Suprapubic skin (tissue), 4 donors: ENCODE measurements around the gene ZBTB7B. TPM values are rescaled to one million over a fixed set of nuclear protein-coding genes. Genes with fewer than 3 reads are reported as not detected.

Source experiments
- DNase-seq, 2 donors: peaks; one replicate each; pipeline ENCODE4 v3.0.0-alpha.2; 2019; ENCODE audit warnings: low spot score in 2 of 2
- H3K27ac ChIP-seq: fragments of 200-600 bp; sonication (generic); one replicate; pipeline ENCODE4 v1.5.1; 2019
- H3K27me3 ChIP-seq: fragments of 200-600 bp; sonication (generic); one replicate; pipeline ENCODE4 v1.5.1; 2019
- H3K36me3 ChIP-seq: fragments of 200-600 bp; sonication (generic); one replicate; pipeline ENCODE4 v1.5.1; 2019
- H3K4me1 ChIP-seq: fragments of 200-600 bp; sonication (generic); one replicate; pipeline ENCODE4 v1.5.1; 2019
- H3K4me3 ChIP-seq: fragments of 200-600 bp; sonication (generic); one replicate; pipeline ENCODE4 v1.5.1; 2019; ENCODE audit warnings: mild to moderate bottlenecking
- H3K9me3 ChIP-seq: fragments of 200-600 bp; sonication (generic); one replicate; pipeline ENCODE4 v1.5.1; 2019
- CTCF ChIP-seq, 2 donors: fragments of 200-600 bp in 1 of 2; fragments of 450-650 bp in 1 of 2; sonication (generic) in 1 of 2; IDR thresholded peaks; one replicate each; pipeline ENCODE4 v1.5.1; 2016 to 2019; ENCODE audit warnings: antibody characterized with exemption in 2 of 2, mild to moderate bottlenecking in 1 of 2, moderate library complexity in 1 of 2
- EP300 ChIP-seq: sonication (generic); formaldehyde crosslinking; IDR thresholded peaks from one replicate; pipeline ENCODE4 v1.6.1; 2017; ENCODE audit warnings: antibody characterized with exemption
- POLR2A ChIP-seq, 2 donors: fragments of 450-650 bp; IDR thresholded peaks; one replicate each; pipeline ENCODE4 v1.6.1; 2017; ENCODE audit warnings: antibody characterized with exemption in 2 of 2, mild to moderate bottlenecking in 2 of 2, moderate library complexity in 2 of 2
- POLR2AphosphoS5 ChIP-seq, 3 donors: sonication (generic); formaldehyde crosslinking; IDR thresholded peaks; one replicate each; pipeline ENCODE4 v1.6.1; 2017; ENCODE audit warnings: antibody characterized with exemption in 3 of 3
- WGBS: methylation state at CpG from one replicate; pipeline ENCODE4 v1.1.5; 2018; 5-methylcytosine and 5-hydroxymethylcytosine counted together
- total RNA-seq, 4 donors: library from RNA; depleted of rRNA; stranded (reverse); fragments of >200 nt; gene quantifications; one replicate each; pipeline ENCODE4 v1.1.0, GENCODE V29; 2016

ZBTB7B gene
- total RNA-seq, 4 donors from 2014 or later: 238 to 243 (median 239) TPM

DNA sequence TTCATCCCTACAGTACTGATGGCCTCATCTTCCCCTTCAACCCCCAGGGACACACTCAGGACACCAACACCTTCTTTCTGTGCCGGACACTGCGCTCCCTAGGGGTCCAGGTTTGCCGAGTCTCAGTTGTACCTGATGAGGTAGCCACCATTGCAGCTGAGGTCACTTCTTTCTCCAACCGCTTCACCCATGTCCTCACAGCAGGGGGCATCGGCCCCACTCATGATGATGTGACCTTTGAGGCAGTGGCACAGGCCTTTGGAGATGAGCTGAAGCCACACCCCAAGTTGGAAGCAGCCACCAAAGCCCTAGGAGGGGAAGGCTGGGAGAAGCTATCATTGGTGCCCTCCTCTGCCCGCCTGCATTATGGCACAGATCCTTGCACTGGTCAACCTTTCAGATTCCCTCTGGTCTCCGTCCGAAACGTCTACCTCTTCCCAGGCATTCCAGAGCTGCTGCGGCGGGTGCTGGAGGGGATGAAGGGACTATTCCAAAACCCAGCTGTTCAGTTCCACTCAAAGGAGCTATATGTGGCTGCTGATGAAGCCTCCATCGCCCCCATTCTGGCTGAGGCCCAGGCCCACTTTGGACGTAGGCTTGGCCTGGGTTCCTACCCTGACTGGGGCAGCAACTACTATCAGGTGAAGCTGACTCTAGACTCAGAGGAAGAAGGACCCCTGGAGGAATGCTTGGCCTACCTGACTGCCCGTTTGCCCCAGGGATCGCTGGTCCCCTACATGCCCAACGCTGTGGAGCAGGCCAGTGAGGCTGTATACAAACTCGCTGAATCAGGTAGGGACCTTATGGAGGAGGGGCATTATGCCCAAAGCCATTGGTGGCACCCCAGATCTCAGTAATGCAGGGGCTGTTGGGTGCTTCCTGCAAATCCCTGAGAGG is 14.3 kb upstream of the ZBTB7B start:
- Histone ChIP-seq H3K27ac (no peak overlapping the region), H3K4me1 (peaks cover 22% of the 10 kb centered on the region), H3K36me3 (peaks cover 56% of the 10 kb centered on the region), H3K9me3 (no peaks in the 10 kb centered on the region), H3K4me3 (no peak overlapping the region), H3K27me3 (no peaks in the 10 kb centered on the region)
- 87% methylated on average over 14 of the region's 17 CpGs for WGBS
- DNase-seq: no peak
- TF ChIP-seq POLR2AphosphoS5 (IDR thresholded peaks at IDR 0.05) (no peak), POLR2A (IDR thresholded peaks at IDR 0.05) (no peak), CTCF (IDR thresholded peaks at IDR 0.05) (no peak), EP300 (no peak)

GRCh38 chr1:154989195-154989860 is 13.3 kb upstream of the ZBTB7B start:
- 85% methylated on average over 3 of the region's 3 CpGs for WGBS

GRCh38 chr1:154990276-154990675 is 12.3 kb upstream of the ZBTB7B start:
- peaks cover 56% of the 10 kb centered on the region for H3K36me3 ChIP-seq

More at GRCh38 chr1:154989195-154989860, 13.3 kb upstream of the ZBTB7B start:
- no peak overlapping the region for H3K27ac ChIP-seq
- H3K4me1 ChIP-seq: peaks cover 13% of the 10 kb centered on the region
- no peak for DNase-seq
- no peak for TF ChIP-seq POLR2AphosphoS5 (IDR thresholded peaks at IDR 0.05)
- no peak for TF ChIP-seq CTCF (IDR thresholded peaks at IDR 0.05)
- TF ChIP-seq EP300: no peak
- no peak for TF ChIP-seq POLR2A (IDR thresholded peaks at IDR 0.05)
- peaks cover 56% of the 10 kb centered on the region for H3K36me3 ChIP-seq
- H3K4me3 ChIP-seq: no peak overlapping the region
- H3K9me3 ChIP-seq: no peaks in the 10 kb centered on the region
- no peaks in the 10 kb centered on the region for H3K27me3 ChIP-seq

GRCh38 chr1:154992721-154993571 is 9.7 kb upstream of the ZBTB7B start:
- no peak for TF ChIP-seq POLR2A (IDR thresholded peaks at IDR 0.05)
- TF ChIP-seq POLR2AphosphoS5 (IDR thresholded peaks at IDR 0.05): no peak
- no peak for TF ChIP-seq CTCF (IDR thresholded peaks at IDR 0.05)
- no peak for TF ChIP-seq EP300
- Histone ChIP-seq H3K9me3 (no peaks in the 10 kb centered on the region), H3K36me3 (peaks cover 44% of the 10 kb centered on the region), H3K27ac (no peak overlapping the region), H3K4me3 (no peak overlapping the region), H3K4me1 (peaks cover 9% of the 10 kb centered on the region), H3K27me3 (no peaks in the 10 kb centered on the region)
- DNase-seq: peak in 1 of 2 donors; percentile 18
- 86% methylated on average over 14 of the region's 14 CpGs for WGBS

More at GRCh38 chr1:154990276-154990675, 12.3 kb upstream of the ZBTB7B start:
- DNase-seq: no peak
- no peaks in the 10 kb centered on the region for H3K27me3 ChIP-seq
- no peak overlapping the region for H3K4me3 ChIP-seq
- WGBS: 91% methylated on average over 4 of the region's 8 CpGs
- TF ChIP-seq CTCF (IDR thresholded peaks at IDR 0.05): no peak
- no peak overlapping the region for H3K27ac ChIP-seq
- peaks cover 4% of the 10 kb centered on the region for H3K4me1 ChIP-seq
- no peaks in the 10 kb centered on the region for H3K9me3 ChIP-seq
